ENCODE measurements around the gene FBXL7.

GRCh38 chr5:15720515-15720914, 220.5 kb downstream of the FBXL7 start:
- TF ChIP-seq CTCF (conservative IDR thresholded peaks at IDR 0.05) = no peak
- TF ChIP-seq ZFX (IDR thresholded peaks at IDR 0.05) = no peak

Measured in C4-2B (cell line).